Sigmoid colon (tissue), 7 donors: Measurements from ENCODE around the gene LARP1. TPM values are rescaled to one million over a fixed set of nuclear protein-coding genes. Genes with fewer than 3 reads are reported as not detected.

Source experiments
- DNase-seq: peaks from one replicate; pipeline ENCODE4 v3.0.0-alpha.2; 2019
- H3K27ac ChIP-seq, 4 donors: fragments of 200-600 bp; sonication (generic); one replicate each; pipeline ENCODE4 v1.5.1; 2016 to 2019; ENCODE audit warnings: mild to moderate bottlenecking in 1 of 4
- H3K27me3 ChIP-seq, 3 donors: fragments of 200-600 bp; sonication (generic); one replicate each; pipeline ENCODE4 v1.5.1; 2019; ENCODE audit warnings: mild to moderate bottlenecking in 1 of 3
- H3K36me3 ChIP-seq, 4 donors: fragments of 200-600 bp; sonication (generic); one replicate each; pipeline ENCODE4 v1.5.1; 2016 to 2019
- H3K4me1 ChIP-seq, 4 donors: fragments of 200-600 bp; sonication (generic); one replicate each; pipeline ENCODE4 v1.5.1; 2017 to 2019
- H3K4me3 ChIP-seq, 4 donors: fragments of 200-600 bp; sonication (generic); one replicate each; pipeline ENCODE4 v1.5.1; 2017 to 2019; ENCODE audit warnings: mild to moderate bottlenecking in 2 of 4, moderate library complexity in 1 of 4
- H3K9me3 ChIP-seq, 4 donors: fragments of 200-600 bp in 3 of 4; sonication (generic) in 3 of 4; one replicate each; pipeline versions ENCODE4 v1.5.1 to v1.6.1; 2013 to 2019
- EP300 ChIP-seq, 4 donors: sonication (generic); formaldehyde crosslinking; IDR thresholded peaks; one replicate each; pipeline ENCODE4 v1.6.1; 2017; ENCODE audit warnings: antibody characterized with exemption in 4 of 4
- POLR2A ChIP-seq, 2 donors: fragments of 450-650 bp; IDR thresholded peaks; one replicate each; pipeline ENCODE4 v1.6.1; 2016; ENCODE audit warnings: antibody characterized with exemption in 2 of 2, mild to moderate bottlenecking in 2 of 2, moderate library complexity in 2 of 2
- POLR2AphosphoS5 ChIP-seq, 4 donors: sonication (generic); formaldehyde crosslinking; IDR thresholded peaks; one replicate each; pipeline ENCODE4 v1.6.1; 2017; ENCODE audit warnings: antibody characterized with exemption in 4 of 4
- WGBS, 2 donors: extraction: QIAGEN DNeasy Blood & Tissue Kit; methylation state at CpG; one replicate each; pipeline ENCODE4 v1.1.7; 2013; 5-methylcytosine and 5-hydroxymethylcytosine counted together
- intact Hi-C: fragments of 100-400 bp; cut with DNase I; formaldehyde crosslinking; loops from one replicate; pipeline ENCODE4 v1.15.1; 2023
- polyA plus RNA-seq, 3 donors: library from polyadenylated mRNA; stranded (reverse); fragments of 200-250 nt; gene quantifications; one replicate each; pipeline ENCODE4 v1.2.3, GENCODE V29; 2013
- total RNA-seq, 4 donors: library from RNA; depleted of rRNA; stranded (reverse); fragments of >200 nt; gene quantifications; one replicate each; pipeline ENCODE4 v1.1.0, GENCODE V29; 2016
- TF ChIP-seq, protein P1 (sequence below), 4 experiments: fragments of 450-650 bp in 3 of 4; fragments of 200-600 bp in 1 of 4; IDR thresholded peaks; one replicate each; pipeline ENCODE4 v1.5.1; 2016 to 2019; ENCODE audit warnings: antibody characterized with exemption in 4 of 4, mild to moderate bottlenecking in 3 of 4, moderate library complexity in 2 of 4
- donor health status: healthy with polysubstance abuse.
- donor health status: Bipolar disorder and iron deficiency.
- donor health status: healthy.

The LARP1 gene
- total and polyA plus RNA-seq, 7 donors = 10.2 to 97.8 (median 49.0) TPM

GRCh38 chr5:154779105-154779504 lies 23.9 kb downstream of the LARP1 start:
- Histone ChIP-seq H3K4me1 (peaks cover 0 to 92% (median 73%) of the 10 kb centered on the region in 4 donors), H3K27ac (no peak overlapping the region), H3K9me3 (no peaks in the 10 kb centered on the region), H3K4me3 (no peak overlapping the region), H3K27me3 (no peaks in the 10 kb centered on the region), H3K36me3 (no peaks in the 10 kb centered on the region)
- WGBS, 2 donors = 87 to 92% methylated on average over 4 of the region's 4 CpGs
- no peak for TF ChIP-seq EP300 (IDR thresholded peaks at IDR 0.05)
- TF ChIP-seq POLR2AphosphoS5 (IDR thresholded peaks at IDR 0.05) = no peak
- no peak for TF ChIP-seq POLR2A (IDR thresholded peaks at IDR 0.05)
- TF ChIP-seq, protein P1, sequence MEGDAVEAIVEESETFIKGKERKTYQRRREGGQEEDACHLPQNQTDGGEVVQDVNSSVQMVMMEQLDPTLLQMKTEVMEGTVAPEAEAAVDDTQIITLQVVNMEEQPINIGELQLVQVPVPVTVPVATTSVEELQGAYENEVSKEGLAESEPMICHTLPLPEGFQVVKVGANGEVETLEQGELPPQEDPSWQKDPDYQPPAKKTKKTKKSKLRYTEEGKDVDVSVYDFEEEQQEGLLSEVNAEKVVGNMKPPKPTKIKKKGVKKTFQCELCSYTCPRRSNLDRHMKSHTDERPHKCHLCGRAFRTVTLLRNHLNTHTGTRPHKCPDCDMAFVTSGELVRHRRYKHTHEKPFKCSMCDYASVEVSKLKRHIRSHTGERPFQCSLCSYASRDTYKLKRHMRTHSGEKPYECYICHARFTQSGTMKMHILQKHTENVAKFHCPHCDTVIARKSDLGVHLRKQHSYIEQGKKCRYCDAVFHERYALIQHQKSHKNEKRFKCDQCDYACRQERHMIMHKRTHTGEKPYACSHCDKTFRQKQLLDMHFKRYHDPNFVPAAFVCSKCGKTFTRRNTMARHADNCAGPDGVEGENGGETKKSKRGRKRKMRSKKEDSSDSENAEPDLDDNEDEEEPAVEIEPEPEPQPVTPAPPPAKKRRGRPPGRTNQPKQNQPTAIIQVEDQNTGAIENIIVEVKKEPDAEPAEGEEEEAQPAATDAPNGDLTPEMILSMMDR (IDR thresholded peaks at IDR 0.05) = no peak
- DNase-seq = no peak
- intact Hi-C loops = no loop called here

GRCh38 chr5:154780128-154780527 lies 25.0 kb downstream of the LARP1 start:
- no peaks in the 10 kb centered on the region for H3K9me3 ChIP-seq
- 55 to 93% methylated on average over 1 of the region's 1 CpG for WGBS, 2 donors

DNA sequence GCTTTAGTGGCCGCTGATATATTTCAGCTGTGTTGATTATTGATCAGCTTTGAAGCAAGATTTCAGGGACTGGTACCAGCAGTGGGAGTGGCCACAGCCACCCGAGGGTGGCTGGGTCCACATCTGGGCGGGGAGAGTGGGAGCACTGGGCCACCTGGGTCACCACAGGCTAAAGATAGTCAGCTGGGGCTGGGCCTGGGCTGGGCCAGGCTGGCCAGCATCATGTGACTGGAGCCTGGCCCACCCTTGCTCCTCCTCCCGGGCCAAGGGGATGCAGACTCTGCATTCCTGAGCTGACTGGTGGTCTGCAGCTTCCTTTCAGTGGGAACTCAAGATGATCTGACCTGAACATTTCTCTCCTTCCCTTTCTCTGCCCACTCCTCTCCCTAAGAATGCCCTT lies 27.1 kb downstream of the LARP1 start:
- H3K27ac ChIP-seq = peak overlapping the region in 1 of 4 donors; percentile 20
- WGBS, 2 donors = 65 to 69% methylated on average over 4 of the region's 4 CpGs
- no peaks in the 10 kb centered on the region for H3K9me3 ChIP-seq
- H3K4me1 ChIP-seq = peaks cover 0 to 95% (median 81%) of the 10 kb centered on the region in 4 donors
- DNase-seq = no peak
- no peak overlapping the region for H3K4me3 ChIP-seq
- TF ChIP-seq POLR2AphosphoS5 (IDR thresholded peaks at IDR 0.05) (no peak), EP300 (IDR thresholded peaks at IDR 0.05) (no peak), POLR2A (IDR thresholded peaks at IDR 0.05) (no peak)
- TF ChIP-seq, protein P1 (IDR thresholded peaks at IDR 0.05) = no peak
- H3K27me3 ChIP-seq = no peaks in the 10 kb centered on the region
- H3K36me3 ChIP-seq = no peaks in the 10 kb centered on the region
- intact Hi-C loops = no loop called here

More at GRCh38 chr5:154780128-154780527, 25.0 kb downstream of the LARP1 start:
- Histone ChIP-seq H3K27me3 (no peaks in the 10 kb centered on the region), H3K36me3 (no peaks in the 10 kb centered on the region), H3K27ac (peak overlapping the region in 1 of 4 donors; percentile 9), H3K4me3 (no peak overlapping the region), H3K4me1 (peaks cover 0 to 95% (median 77%) of the 10 kb centered on the region in 4 donors)
- intact Hi-C loops = no loop called here
- TF ChIP-seq, protein P1 (IDR thresholded peaks at IDR 0.05) = no peak
- TF ChIP-seq POLR2AphosphoS5 (IDR thresholded peaks at IDR 0.05) = no peak
- no peak for TF ChIP-seq POLR2A (IDR thresholded peaks at IDR 0.05)
- no peak for TF ChIP-seq EP300 (IDR thresholded peaks at IDR 0.05)
- DNase-seq = no peak

- 65 to 72% methylated on average over 1 of the region's 1 CpG for WGBS, 2 donors
- intact Hi-C loops = no loop called here
- no peak for DNase-seq
- Histone ChIP-seq H3K4me3 (no peak overlapping the region), H3K36me3 (no peaks in the 10 kb centered on the region), H3K27ac (peak overlapping the region in 2 of 4 donors; percentile 8 to 20), H3K4me1 (peaks cover 0 to 97% (median 86%) of the 10 kb centered on the region in 4 donors), H3K27me3 (no peaks in the 10 kb centered on the region), H3K9me3 (no peaks in the 10 kb centered on the region)
- TF ChIP-seq EP300 (IDR thresholded peaks at IDR 0.05) (no peak), POLR2A (IDR thresholded peaks at IDR 0.05) (no peak), POLR2AphosphoS5 (IDR thresholded peaks at IDR 0.05) (no peak)
- TF ChIP-seq, protein P1 (IDR thresholded peaks at IDR 0.05) = no peak
These were observed 27.8 kb downstream of the LARP1 start for GRCh38 chr5:154782812-154783592.
